Subcutaneous abdominal adipose tissue (tissue), 5 donors: ENCODE measurements around the gene CENPH.
"Not testable (repeated sequence)": the region's sequence is repeated elsewhere in the genome, so short reads cannot be mapped to it uniquely, and the experiment has no call there.

Source experiments
- H3K27ac ChIP-seq: one replicate; pipeline ENCODE4 v1.7.0; 2013; ENCODE audit warnings: low read depth, mild to moderate bottlenecking, inconsistent platforms, low read length, moderate library complexity
- H3K27me3 ChIP-seq, 5 donors: one replicate each; pipeline ENCODE4 v1.7.0; 2013; ENCODE audit warnings: low read length in 5 of 5, inconsistent platforms in 1 of 5; ENCODE audit not compliant: control insufficient read depth in 5 of 5, insufficient read depth in 4 of 5
- H3K36me3 ChIP-seq, 5 donors: one replicate each; pipeline ENCODE4 v1.7.0; 2013; ENCODE audit warnings: low read length in 5 of 5; ENCODE audit not compliant: control insufficient read depth in 5 of 5, insufficient read depth in 5 of 5
- H3K4me1 ChIP-seq, 5 donors: one replicate each; pipeline ENCODE4 v1.7.0; 2013; ENCODE audit warnings: low read length in 5 of 5, mild to moderate bottlenecking in 3 of 5, moderate library complexity in 1 of 5; ENCODE audit not compliant: control insufficient read depth in 5 of 5, insufficient read depth in 5 of 5
- H3K4me3 ChIP-seq, 5 donors: one replicate each; pipeline ENCODE4 v1.7.0; 2013; ENCODE audit warnings: low read length in 5 of 5, low read depth in 1 of 5
- H3K9ac ChIP-seq, 5 donors: one replicate each; pipeline ENCODE4 v1.7.0; 2013; ENCODE audit warnings: low read length in 5 of 5, mild to moderate bottlenecking in 4 of 5, moderate library complexity in 3 of 5
- H3K9me3 ChIP-seq, 5 donors: one replicate each; pipeline ENCODE4 v1.7.0; 2013; ENCODE audit warnings: low read length in 5 of 5; ENCODE audit not compliant: control insufficient read depth in 5 of 5
- donor health status: healthy.
- donor health status: healthy.
- donor health status: healthy.
- donor health status: healthy.
- donor health status: healthy.

Gene CENPH, protein sequence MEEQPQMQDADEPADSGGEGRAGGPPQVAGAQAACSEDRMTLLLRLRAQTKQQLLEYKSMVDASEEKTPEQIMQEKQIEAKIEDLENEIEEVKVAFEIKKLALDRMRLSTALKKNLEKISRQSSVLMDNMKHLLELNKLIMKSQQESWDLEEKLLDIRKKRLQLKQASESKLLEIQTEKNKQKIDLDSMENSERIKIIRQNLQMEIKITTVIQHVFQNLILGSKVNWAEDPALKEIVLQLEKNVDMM

DNA sequence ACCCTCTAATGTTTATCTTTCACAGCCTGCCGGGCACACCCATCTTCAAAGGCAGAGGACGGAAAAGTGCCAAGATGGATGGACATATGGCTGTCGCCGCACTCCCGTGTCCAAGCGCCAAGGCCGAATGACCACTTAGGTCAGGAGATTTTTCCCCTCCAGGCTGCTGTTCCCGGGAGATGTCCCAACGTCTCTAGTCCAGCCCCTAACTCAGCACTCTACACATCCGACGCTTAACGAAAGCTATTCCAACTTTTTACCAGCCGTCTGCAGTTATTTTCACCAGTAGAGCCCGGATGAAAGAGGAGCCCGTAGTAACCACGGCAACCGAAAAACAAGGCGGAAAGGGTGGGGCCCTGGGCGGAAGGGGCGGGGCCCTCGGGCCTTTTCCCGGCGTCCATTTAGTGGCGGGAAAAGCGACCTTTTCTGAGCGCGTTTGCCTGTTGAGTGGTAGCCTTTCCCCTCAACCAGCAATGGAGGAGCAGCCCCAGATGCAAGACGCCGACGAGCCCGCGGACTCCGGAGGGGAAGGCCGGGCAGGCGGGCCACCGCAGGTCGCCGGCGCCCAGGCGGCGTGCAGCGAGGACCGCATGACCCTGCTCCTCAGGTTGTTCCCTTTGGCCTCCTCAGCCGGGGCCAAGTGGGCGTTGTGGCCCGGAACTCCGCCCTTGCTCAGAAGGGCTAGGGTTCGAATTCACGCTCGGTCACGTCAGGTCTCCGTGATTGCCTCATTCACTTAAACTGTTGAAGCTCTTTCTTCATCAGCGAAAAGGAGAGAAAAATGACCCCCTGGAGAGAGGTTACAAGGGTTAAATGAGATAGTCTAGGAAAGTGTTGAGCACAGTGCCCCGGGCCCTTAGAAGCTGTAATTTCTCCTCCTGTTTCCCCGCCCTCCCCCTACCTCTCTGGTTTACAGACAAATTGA is at the start of gene CENPH:
CENPH (plus strand) TSS at position 422 of the 925 bp plus-strand sequence; CDS start at position 474, 52 bp downstream.
- Histone ChIP-seq H3K9ac (peak within 1 kb of the TSS; percentile 63 to 93 (median 70)), H3K4me1 (peaks cover 4 to 17% (median 15%) of the 10 kb centered on the region in 5 donors), H3K9me3 (no peaks in the 10 kb centered on the region), H3K27ac (peak within 1 kb of the TSS; percentile 95), H3K36me3 (no peaks in the 10 kb centered on the region), H3K4me3 (peak within 1 kb of the TSS; percentile 91 to 100 (median 98)), H3K27me3 (no peaks in the 10 kb centered on the region)

DNA sequence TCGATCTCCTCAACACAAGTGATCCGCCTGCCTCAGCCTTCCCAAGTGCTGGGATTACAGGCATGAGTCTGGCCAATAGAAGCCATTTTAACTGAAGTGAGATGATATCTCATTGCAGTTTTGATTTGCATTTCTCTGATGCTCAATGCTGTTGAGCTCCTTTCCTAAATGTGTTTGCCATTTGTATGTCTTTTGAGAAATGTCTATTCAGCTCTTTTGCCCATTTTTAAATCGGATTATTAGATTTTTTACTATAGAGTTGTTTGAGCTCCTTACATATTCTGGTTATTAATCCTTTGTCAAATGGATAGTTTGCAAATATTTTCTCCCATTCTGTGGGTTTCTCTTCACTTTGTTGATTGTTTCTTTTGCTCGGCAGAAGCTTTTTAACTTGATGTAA is 49.1 kb upstream of the CENPH start:
- H3K4me1 ChIP-seq = peaks cover 0 to 13% (median 9%) of the 10 kb centered on the region in 5 donors
- H3K27ac ChIP-seq, H3K9me3 ChIP-seq, H3K9ac ChIP-seq, H3K27me3 ChIP-seq, H3K36me3 ChIP-seq, H3K4me3 ChIP-seq: not testable (repeated sequence)

DNA sequence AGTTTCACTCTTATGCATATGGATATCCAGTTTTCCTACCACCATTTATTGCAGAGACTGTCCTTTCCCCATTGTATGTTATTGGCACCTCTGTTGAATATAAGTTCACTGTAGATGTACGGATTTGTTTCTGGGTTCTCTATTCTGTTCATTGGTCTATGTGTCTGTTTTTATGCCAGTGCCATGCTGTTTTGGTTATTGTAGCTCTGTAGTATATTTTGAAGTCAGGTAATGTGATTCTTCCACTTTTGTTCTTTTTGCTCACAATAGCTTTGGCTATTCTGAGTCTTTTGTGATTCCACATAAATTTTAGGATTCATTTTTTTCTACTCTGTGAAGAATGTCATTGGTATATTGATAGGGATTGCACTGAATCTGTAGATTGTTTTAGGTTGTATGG is 48.6 kb upstream of the CENPH start:
- Histone ChIP-seq H3K27me3 (no peaks in the 10 kb centered on the region), H3K36me3 (no peaks in the 10 kb centered on the region), H3K27ac (no peak overlapping the region), H3K9ac (no peak overlapping the region), H3K4me3 (no peak overlapping the region), H3K9me3 (peaks cover 0 to 4% (median 0%) of the 10 kb centered on the region in 5 donors), H3K4me1 (peaks cover 0 to 9% (median 7%) of the 10 kb centered on the region in 5 donors)

DNA sequence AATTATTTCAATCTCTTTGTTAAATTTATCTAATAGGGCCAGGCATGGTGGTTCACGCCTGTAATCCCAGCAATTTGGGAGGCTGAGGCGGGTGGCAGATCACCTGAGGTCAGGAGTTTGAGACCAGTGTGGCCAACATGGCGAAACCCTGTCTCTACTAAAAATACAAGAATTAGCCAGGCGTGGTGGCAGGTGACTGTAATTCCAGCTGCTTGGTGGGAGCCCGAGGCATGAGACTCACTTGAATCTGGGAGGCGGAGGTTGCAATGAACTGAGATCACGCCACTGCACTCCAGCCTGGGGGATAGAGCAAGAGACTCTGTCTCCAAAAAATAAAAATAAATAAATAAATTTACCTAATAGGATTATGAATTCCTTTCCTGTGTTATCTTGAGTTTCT is 40.8 kb upstream of the CENPH start:
- H3K4me3 ChIP-seq, H3K9me3 ChIP-seq, H3K9ac ChIP-seq, H3K4me1 ChIP-seq, H3K27ac ChIP-seq, H3K27me3 ChIP-seq, H3K36me3 ChIP-seq: not testable (repeated sequence)

DNA sequence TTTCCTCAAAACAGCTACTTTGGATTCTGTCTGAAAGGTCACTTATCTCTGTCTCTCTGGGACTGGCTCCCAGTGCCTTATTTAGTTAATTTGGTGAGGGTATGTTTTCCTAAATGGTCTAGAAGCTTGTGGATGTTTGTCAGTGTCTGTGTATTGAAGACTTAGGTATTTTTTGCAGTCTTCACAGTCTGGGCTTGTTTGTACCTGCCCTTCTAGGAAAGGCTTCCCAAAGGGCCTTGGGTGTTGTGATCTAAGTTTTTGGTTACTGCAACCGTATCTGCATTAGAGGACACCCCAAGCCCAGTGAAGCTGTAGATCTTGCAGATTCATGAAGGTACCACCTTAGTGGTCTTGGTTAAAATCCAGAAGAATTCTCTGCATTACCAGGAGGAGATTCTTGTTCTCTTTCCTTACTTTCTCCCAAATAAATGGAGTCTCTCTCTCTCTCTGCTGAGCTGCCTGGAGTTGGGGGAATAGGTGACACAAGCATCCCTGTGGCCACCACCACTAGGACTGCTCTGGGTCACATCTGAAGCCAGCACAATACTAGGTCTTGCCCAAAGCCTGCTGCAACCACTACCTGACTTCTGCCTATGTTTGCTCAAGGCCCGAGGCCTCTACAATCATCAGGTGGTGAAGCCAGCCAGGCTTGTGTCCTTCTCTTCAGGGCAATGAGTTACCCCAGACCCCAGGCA is 40.3 kb upstream of the CENPH start:
- Histone ChIP-seq H3K27me3 (no peaks in the 10 kb centered on the region), H3K27ac (no peak overlapping the region), H3K9me3 (no peaks in the 10 kb centered on the region), H3K4me1 (no peaks in the 10 kb centered on the region), H3K36me3 (no peaks in the 10 kb centered on the region), H3K4me3 (no peak overlapping the region), H3K9ac (no peak overlapping the region)

DNA sequence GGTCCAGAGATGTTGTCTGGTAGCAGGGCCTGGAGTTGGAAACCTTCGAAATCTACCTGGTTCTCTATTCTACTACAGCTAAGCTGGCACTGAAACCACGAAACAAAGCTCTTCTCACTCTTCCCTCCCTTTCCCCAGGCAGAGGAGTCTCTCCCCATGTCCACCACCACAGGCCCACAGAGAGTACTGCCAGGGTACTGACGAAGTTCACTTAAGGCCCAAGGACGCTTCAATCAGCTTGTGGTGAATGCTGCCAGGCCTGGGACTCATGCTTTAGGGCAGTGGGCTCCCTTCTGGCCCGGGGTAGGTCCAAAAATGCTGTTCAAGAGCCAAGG is 39.7 kb upstream of the CENPH start:
- Histone ChIP-seq H3K4me3 (no peak overlapping the region), H3K27ac (no peak overlapping the region), H3K4me1 (no peaks in the 10 kb centered on the region)

DNA sequence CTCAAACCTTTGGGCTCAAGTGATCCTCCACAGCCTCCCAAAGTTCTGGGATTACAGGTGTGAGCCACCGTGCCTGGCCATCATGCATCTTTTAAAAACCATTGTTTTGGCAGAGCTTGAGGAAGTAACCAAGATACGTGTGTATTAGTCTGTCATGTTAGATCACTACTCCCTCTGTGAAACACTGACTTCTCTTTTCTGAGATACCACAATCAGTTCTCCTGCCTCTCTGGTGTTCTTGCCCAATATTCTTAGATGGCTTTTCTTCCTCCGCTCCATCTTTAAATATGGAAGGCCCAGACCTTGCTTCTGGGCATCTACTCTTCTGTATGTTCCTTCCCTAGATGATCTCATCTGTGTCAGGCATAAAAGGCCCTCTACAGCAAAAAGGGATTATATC is 36.7 kb upstream of the CENPH start:
- Histone ChIP-seq H3K4me1 (no peaks in the 10 kb centered on the region), H3K9me3 (no peaks in the 10 kb centered on the region), H3K9ac (no peak overlapping the region), H3K27ac (no peak overlapping the region), H3K36me3 (no peaks in the 10 kb centered on the region), H3K4me3 (no peak overlapping the region), H3K27me3 (no peaks in the 10 kb centered on the region)

More for the DNA sequence above, 39.7 kb upstream of the CENPH start:
- Histone ChIP-seq H3K9me3 (no peaks in the 10 kb centered on the region), H3K27me3 (no peaks in the 10 kb centered on the region), H3K9ac (no peak overlapping the region), H3K36me3 (no peaks in the 10 kb centered on the region)

DNA sequence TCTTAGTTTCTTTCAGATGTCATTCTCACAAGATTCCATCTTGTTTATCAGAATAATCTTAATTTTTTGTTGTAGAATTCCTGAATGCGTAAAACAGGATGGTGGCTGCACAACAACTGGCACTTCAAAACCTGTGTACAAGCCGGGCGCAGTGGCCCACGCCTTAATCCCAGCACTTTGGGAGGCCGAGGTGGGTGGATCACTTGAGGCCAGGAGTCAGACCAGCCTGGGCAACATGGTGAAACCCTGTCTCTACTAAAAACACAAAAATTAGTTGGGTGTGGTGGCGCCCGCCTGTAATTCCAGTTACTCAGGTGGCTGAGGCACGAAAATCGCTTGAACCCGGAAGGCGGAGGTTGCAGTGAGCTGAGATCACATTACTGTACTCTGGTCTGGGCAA is 32.9 kb upstream of the CENPH start:
- no peak overlapping the region for H3K4me3 ChIP-seq
- H3K27me3 ChIP-seq = no peaks in the 10 kb centered on the region
- H3K36me3 ChIP-seq = no peaks in the 10 kb centered on the region
- no peaks in the 10 kb centered on the region for H3K4me1 ChIP-seq
- no peaks in the 10 kb centered on the region for H3K9me3 ChIP-seq
- H3K9ac ChIP-seq = no peak overlapping the region
- no peak overlapping the region for H3K27ac ChIP-seq

DNA sequence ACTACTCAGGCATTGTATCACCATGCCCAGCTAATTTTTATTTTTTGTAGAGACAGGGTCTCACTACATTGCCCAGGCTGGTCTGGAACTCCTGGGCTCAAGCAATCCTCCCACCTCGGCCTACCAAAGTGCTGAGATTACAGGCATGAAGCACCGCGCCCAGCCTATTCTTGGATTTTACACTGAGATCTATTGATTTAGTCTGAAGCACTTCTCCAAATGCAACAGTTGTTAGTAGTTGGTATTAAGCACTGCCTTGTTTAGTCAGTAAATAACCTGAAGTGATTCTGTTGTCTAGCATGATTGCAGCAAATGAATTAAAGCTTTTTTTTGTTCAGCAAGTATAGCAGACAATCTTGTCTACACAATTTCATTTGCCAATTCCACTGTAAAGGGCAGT is 31.3 kb upstream of the CENPH start:
- Histone ChIP-seq H3K9me3 (no peaks in the 10 kb centered on the region), H3K4me3 (no peak overlapping the region), H3K4me1 (no peaks in the 10 kb centered on the region), H3K27me3 (no peaks in the 10 kb centered on the region), H3K36me3 (no peaks in the 10 kb centered on the region), H3K9ac (no peak overlapping the region), H3K27ac (no peak overlapping the region)

DNA sequence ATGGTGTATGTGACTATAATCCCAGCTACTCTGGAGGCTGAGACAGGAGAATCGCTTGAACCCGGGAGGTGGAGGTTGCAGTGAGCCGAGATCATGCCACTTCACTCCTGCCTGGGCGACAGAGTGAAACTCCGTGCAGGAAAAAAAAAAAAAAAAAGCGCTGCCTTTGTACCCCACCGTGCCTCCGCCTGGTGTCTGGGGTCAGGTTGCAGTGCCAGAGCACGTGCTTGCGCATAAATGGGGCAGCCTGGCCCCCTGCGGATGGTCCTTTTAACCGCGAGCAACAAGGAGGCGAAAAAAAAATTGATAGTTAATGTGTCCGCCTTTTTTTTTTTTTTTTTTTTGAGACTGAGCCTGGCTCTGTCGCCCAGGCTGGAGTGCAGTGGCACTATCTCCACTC is 28.7 kb upstream of the CENPH start:
- Histone ChIP-seq H3K9me3 (no peaks in the 10 kb centered on the region), H3K27me3 (no peaks in the 10 kb centered on the region), H3K4me1 (peaks cover 0 to under 1% (median 0%) of the 10 kb centered on the region in 5 donors), H3K4me3 (no peak overlapping the region), H3K27ac (no peak overlapping the region), H3K36me3 (no peaks in the 10 kb centered on the region), H3K9ac (no peak overlapping the region)
